Keratinocyte (primary cell): Measurements from ENCODE around the gene EDNRA. TPM values are rescaled to one million over a fixed set of nuclear protein-coding genes. Genes with fewer than 3 reads are reported as not detected.

ENCODE experiments used
- DNase-seq: peaks from one replicate; pipeline ENCODE4 v3.0.0-alpha.2; 2011; ENCODE audit warnings: low read depth, missing footprints, low spot score
- FAIRE-seq: peaks from 2 replicates; lab custom pipeline; 2011; peaks lifted over from hg19 to GRCh38; lab: Jason Lieb, UNC
- H2AFZ ChIP-seq: 2 replicates; pipeline ENCODE4 v1.6.0; 2012; ENCODE audit warnings: low read length, control low read depth, inconsistent platforms; ENCODE audit not compliant: control insufficient read depth
- H3K27ac ChIP-seq: 2 replicates; pipeline ENCODE4 v1.5.1; 2011; ENCODE audit warnings: low read length; ENCODE audit not compliant: control insufficient read depth, insufficient read depth
- H3K27me3 ChIP-seq: 3 replicates; pipeline ENCODE4 v1.6.0; 2011; ENCODE audit warnings: low read length; ENCODE audit not compliant: control insufficient read depth, insufficient read depth; ENCODE audit errors: extremely low read depth
- H3K36me3 ChIP-seq, 2 experiments: 2 replicates in 1 of 2; 3 replicates in 1 of 2; pipeline ENCODE4 v1.5.1; 2011; ENCODE audit warnings: low read length in 2 of 2, mild to moderate bottlenecking in 1 of 2; ENCODE audit not compliant: control insufficient read depth in 2 of 2, insufficient read depth in 2 of 2; ENCODE audit errors: extremely low read depth in 1 of 2
- H3K4me1 ChIP-seq: 3 replicates; pipeline ENCODE4 v1.5.1; 2011; ENCODE audit warnings: low read length; ENCODE audit not compliant: control insufficient read depth, insufficient read depth; ENCODE audit errors: extremely low read depth
- H3K4me2 ChIP-seq: 3 replicates; pipeline ENCODE4 v1.6.0; 2011; ENCODE audit warnings: low read depth, low read length; ENCODE audit not compliant: control insufficient read depth, insufficient read depth; ENCODE audit errors: extremely low read depth
- H3K4me3 ChIP-seq, 3 experiments: fragments of 200-600 bp in 1 of 3; sonication (generic) in 1 of 3; 2 replicates in 2 of 3; 3 replicates in 1 of 3; pipeline ENCODE4 v1.5.1; 2011 to 2016; ENCODE audit warnings: low read length in 3 of 3, mild to moderate bottlenecking in 3 of 3, control low read depth in 2 of 3, inconsistent platforms in 1 of 3, low read depth in 1 of 3, mixed read lengths in 1 of 3, mixed run types in 1 of 3, moderate library complexity in 1 of 3; ENCODE audit not compliant: control insufficient read depth in 2 of 3, insufficient read depth in 2 of 3; ENCODE audit errors: extremely low read depth in 1 of 3
- H3K79me2 ChIP-seq: 2 replicates; pipeline ENCODE4 v1.6.0; 2012; ENCODE audit warnings: low read length; ENCODE audit not compliant: control insufficient read depth, insufficient read depth
- H3K9ac ChIP-seq: 3 replicates; pipeline ENCODE4 v1.6.0; 2011; ENCODE audit warnings: low read length; ENCODE audit not compliant: control insufficient read depth, insufficient read depth; ENCODE audit errors: extremely low read depth
- H3K9me1 ChIP-seq: 3 replicates; pipeline ENCODE4 v1.6.0; 2011; ENCODE audit warnings: low read length; ENCODE audit not compliant: control insufficient read depth, insufficient read depth; ENCODE audit errors: extremely low read depth
- H3K9me3 ChIP-seq: 2 replicates; pipeline ENCODE4 v1.5.1; 2012; ENCODE audit warnings: low read depth, low read length; ENCODE audit not compliant: control insufficient read depth
- H4K20me1 ChIP-seq: 3 replicates; pipeline ENCODE4 v1.6.0; 2011; ENCODE audit warnings: low read length; ENCODE audit not compliant: control insufficient read depth, insufficient read depth; ENCODE audit errors: extremely low read depth
- EZH2 ChIP-seq: IDR thresholded peaks from one replicate; pipeline ENCODE4 v1.6.1; 2012; ENCODE audit warnings: inconsistent platforms, mild to moderate bottlenecking, low read length, moderate library complexity
- dilution Hi-C: fragments of 300-500 bp; cut with MboI; formaldehyde crosslinking; loops from one replicate; pipeline ENCODE4 v1.7.0; 2020; ENCODE audit warnings: low sequenced_read_pairs; ENCODE audit not compliant: extremely low pct_ligation_motif_present
- polyA plus RNA-seq, 5 experiments: library from polyadenylated mRNA; depleted of rRNA in 3 of 5; stranded (reverse) in 3 of 5; stranded (forward) in 1 of 5; unstranded in 1 of 5; fragments of >200 nt; gene quantifications; 1 replicate in 1 of 5; 2 replicates in 3 of 5; 3 replicates in 1 of 5; pipeline versions ENCODE4 v1.2.1 to v1.2.3, GENCODE V29; 2011 to 2012; ENCODE audit warnings: missing spikeins in 2 of 5, low read depth in 1 of 5, low replicate concordance in 1 of 5
- TF ChIP-seq, protein P1 (sequence below), 3 experiments: IDR thresholded peaks in 1 of 3; conservative IDR thresholded peaks in 1 of 3; optimal IDR thresholded peaks in 1 of 3; 2 replicates in 2 of 3; 3 replicates in 1 of 3; pipeline versions ENCODE3 to v1.5.1; 2011; ENCODE audit warnings: low read length in 3 of 3, mild to moderate bottlenecking in 3 of 3, moderate library complexity in 2 of 3, control low read depth in 1 of 3, inconsistent platforms in 1 of 3; ENCODE audit not compliant: insufficient read depth in 2 of 3; ENCODE audit errors: extremely low read depth in 1 of 3

EDNRA gene
- polyA plus RNA-seq, 1 donor (not counting 4 experiments of a cell fraction or from before 2014, with no cell fraction given): 7.8 TPM

DNA sequence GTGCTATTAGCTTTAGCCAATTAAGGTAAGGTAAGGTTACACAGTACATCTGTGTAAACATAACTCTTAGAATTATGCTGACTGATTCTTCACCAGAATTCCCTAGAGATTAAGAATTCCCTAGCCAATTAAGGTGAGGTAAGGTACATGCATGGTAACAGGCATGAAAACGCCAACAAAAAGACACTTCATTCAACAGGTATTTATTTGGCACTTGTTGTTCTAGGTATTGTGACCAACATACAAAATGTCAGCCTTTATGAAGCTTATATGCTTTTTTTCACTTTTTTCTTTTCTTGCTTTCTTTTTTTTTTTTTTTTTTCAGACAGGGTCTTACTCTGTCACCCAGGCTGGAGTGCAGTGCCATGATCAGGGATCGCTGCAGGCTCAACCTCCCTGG lies 47.2 kb downstream of the EDNRA start:
- H3K27me3 ChIP-seq: no peaks in the 10 kb centered on the region
- H4K20me1 ChIP-seq: no peaks in the 10 kb centered on the region
- H3K9me3 ChIP-seq: no peaks in the 10 kb centered on the region
- no peaks in the 10 kb centered on the region for H3K9me1 ChIP-seq
- no peak overlapping the region for H3K4me3 ChIP-seq
- FAIRE-seq (no peak), DNase-seq (no peak)
- no peak overlapping the region for H2AFZ ChIP-seq
- H3K9ac ChIP-seq: no peak overlapping the region
- H3K79me2 ChIP-seq: no peaks in the 10 kb centered on the region
- H3K27ac ChIP-seq: no peak overlapping the region
- dilution Hi-C loops: no loop called here
- no peaks in the 10 kb centered on the region for H3K4me1 ChIP-seq
- H3K4me2 ChIP-seq: no peak overlapping the region
- no peaks in the 10 kb centered on the region for H3K36me3 ChIP-seq
- TF ChIP-seq EZH2: no peak
- TF ChIP-seq, protein P1, sequence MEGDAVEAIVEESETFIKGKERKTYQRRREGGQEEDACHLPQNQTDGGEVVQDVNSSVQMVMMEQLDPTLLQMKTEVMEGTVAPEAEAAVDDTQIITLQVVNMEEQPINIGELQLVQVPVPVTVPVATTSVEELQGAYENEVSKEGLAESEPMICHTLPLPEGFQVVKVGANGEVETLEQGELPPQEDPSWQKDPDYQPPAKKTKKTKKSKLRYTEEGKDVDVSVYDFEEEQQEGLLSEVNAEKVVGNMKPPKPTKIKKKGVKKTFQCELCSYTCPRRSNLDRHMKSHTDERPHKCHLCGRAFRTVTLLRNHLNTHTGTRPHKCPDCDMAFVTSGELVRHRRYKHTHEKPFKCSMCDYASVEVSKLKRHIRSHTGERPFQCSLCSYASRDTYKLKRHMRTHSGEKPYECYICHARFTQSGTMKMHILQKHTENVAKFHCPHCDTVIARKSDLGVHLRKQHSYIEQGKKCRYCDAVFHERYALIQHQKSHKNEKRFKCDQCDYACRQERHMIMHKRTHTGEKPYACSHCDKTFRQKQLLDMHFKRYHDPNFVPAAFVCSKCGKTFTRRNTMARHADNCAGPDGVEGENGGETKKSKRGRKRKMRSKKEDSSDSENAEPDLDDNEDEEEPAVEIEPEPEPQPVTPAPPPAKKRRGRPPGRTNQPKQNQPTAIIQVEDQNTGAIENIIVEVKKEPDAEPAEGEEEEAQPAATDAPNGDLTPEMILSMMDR (optimal IDR thresholded peaks at IDR 0.05 in 1 of 3, IDR thresholded peaks at IDR 0.05 in 1 of 3, conservative IDR thresholded peaks at IDR 0.05 in 1 of 3; ENCODE audit: extremely low read depth in 1 of 3, insufficient read depth in 2 of 3, low read length in 3 of 3): no peak

DNA sequence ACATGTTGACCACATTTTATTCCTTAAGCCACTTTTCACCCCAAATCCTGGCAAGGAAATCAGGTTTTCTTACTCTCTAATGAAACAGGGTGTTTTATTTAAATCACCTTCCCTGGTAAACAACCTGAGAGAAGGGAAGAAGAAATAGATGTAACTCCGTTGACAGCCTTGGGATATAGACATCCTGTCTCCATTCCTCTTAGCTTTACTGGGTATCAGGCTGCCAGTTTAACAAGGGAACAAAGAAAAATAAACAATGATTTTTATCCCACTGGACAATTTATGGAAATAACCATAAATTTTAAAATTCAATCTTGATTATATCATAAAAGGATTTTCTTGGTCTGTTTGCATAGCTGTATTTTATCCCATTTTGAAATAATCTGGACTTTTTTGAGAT lies 49.2 kb downstream of the EDNRA start:
- H3K79me2 ChIP-seq: no peaks in the 10 kb centered on the region
- no peak for TF ChIP-seq EZH2
- TF ChIP-seq, protein P1 (optimal IDR thresholded peaks at IDR 0.05 in 1 of 3, IDR thresholded peaks at IDR 0.05 in 1 of 3, conservative IDR thresholded peaks at IDR 0.05 in 1 of 3; ENCODE audit: extremely low read depth in 1 of 3, insufficient read depth in 2 of 3, low read length in 3 of 3): no peak
- H3K9ac ChIP-seq: no peak overlapping the region
- no peak for DNase-seq
- no peak overlapping the region for H3K27ac ChIP-seq
- dilution Hi-C loops: no loop called here
- H3K27me3 ChIP-seq: no peaks in the 10 kb centered on the region
- H2AFZ ChIP-seq: no peak overlapping the region
- no peaks in the 10 kb centered on the region for H3K9me1 ChIP-seq
- H3K4me3 ChIP-seq: no peak overlapping the region
- H3K4me2 ChIP-seq: no peak overlapping the region
- H3K9me3 ChIP-seq: no peaks in the 10 kb centered on the region
- H3K4me1 ChIP-seq: no peaks in the 10 kb centered on the region
- no peaks in the 10 kb centered on the region for H3K36me3 ChIP-seq
- H4K20me1 ChIP-seq: no peaks in the 10 kb centered on the region
- no peak for FAIRE-seq
